ENCODE measurements around the gene QPCT.
A peak's percentile ranks its signal among the peaks of the same experiment; 100 is the strongest.
"Not testable (repeated sequence)": the region's sequence is repeated elsewhere in the genome, so short reads cannot be mapped to it uniquely, and the experiment has no call there.

Gene QPCT

GRCh38 chr2:37357530-37357929 is 13.1 kb downstream of the QPCT start:
- DNase-seq (ENCODE audit: low spot score) = no peak
- FAIRE-seq = no peak

- no peak for FAIRE-seq
- no peak for DNase-seq (ENCODE audit: low spot score)
Observed at GRCh38 chr2:37358466-37358865, 14.0 kb downstream of the QPCT start.

- FAIRE-seq = peak; percentile 85
- DNase-seq (ENCODE audit: low spot score) = no peak
Observed at GRCh38 chr2:37361216-37361815, 16.9 kb downstream of the QPCT start.

GRCh38 chr2:37361994-37362698 is 17.7 kb downstream of the QPCT start:
- FAIRE-seq (no peak), DNase-seq (ENCODE audit: low spot score) (no peak)

DNA sequence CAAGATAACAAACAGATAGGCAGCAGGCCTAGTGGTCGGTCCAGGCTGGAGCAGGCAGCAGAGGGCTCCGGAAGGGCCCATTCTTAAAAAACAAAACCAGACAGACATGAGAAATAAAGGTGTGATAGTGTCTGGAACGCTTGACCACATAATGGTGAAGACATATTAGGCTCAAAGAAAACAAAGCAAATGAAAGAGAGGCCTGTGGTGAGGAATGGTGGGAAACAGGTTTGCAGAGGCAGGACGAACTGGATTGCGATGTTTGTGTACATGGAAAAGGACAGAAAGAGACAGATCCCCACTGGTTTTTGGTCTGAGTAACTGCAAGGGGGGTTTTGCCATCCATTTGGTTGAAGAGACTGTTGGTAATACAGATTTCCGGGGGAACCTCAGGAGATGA is 19.9 kb downstream of the QPCT start:
- no peak for DNase-seq (ENCODE audit: low spot score)
- no peak for FAIRE-seq

DNA sequence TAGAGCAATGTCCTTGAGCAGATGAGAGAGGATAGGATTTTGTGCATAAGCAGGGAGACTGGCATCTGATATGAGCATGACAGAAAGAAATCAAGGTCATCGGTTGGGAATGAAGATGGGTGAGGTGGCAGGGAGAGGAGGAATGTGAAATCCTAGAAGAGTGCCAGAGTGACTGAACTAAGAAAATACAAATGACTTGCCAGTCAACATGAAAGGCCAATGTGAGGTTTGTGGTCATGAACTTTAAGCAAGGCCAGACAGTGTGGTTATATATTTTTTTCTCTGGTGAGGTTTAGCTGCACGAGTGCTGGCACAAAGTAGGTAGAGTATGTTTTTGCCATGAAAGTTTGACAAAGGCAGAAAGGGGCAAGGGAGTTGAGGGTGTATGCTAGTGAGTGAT is 21.2 kb downstream of the QPCT start:
- FAIRE-seq (no peak), DNase-seq (ENCODE audit: low spot score) (peak; percentile 58)

- no peak for DNase-seq (ENCODE audit: low spot score)
- no peak for FAIRE-seq
Observed at GRCh38 chr2:37366773-37367172, 22.3 kb downstream of the QPCT start.

DNA sequence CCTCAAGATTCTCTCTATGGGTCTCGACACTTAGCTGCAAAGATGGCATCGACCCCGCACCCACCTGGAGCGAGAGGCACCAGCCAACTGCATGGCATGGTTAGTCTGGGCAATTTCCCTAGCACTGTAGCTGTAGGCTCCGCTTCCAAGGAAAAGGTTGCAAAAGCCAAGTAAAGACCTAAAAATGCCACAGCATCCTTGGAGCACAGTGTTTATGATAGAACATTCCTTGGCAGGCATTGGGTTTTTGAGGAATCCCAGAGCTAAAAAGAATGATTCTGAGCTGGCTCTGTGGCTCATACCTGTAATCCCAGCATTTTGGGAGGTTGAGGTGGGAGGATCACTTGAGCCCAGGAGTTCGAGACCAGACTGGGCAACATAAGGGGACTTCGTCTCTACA is 22.9 kb downstream of the QPCT start:
- DNase-seq (ENCODE audit: low spot score) (no peak), FAIRE-seq (peak; percentile 50)

DNA sequence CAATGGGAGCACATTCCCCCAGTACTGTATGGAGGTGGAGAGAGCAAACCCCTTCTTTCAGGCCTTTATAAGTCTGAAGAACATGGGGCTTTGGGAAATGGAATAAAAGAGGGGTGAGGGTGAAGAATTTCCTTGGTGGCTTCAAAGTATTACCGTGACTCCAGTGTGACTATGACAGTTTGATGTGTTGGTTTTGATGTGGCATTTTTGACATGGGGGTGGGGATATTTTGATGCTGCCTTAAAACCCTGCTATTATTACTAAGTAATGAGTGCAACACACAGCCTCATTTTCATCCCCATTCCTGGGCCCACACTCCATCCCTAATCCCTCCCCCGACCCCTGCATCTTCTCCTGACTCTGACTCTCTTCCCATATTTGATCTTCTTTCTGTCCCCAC is 23.6 kb downstream of the QPCT start:
- DNase-seq (ENCODE audit: low spot score) (no peak), FAIRE-seq (no peak)

DNA sequence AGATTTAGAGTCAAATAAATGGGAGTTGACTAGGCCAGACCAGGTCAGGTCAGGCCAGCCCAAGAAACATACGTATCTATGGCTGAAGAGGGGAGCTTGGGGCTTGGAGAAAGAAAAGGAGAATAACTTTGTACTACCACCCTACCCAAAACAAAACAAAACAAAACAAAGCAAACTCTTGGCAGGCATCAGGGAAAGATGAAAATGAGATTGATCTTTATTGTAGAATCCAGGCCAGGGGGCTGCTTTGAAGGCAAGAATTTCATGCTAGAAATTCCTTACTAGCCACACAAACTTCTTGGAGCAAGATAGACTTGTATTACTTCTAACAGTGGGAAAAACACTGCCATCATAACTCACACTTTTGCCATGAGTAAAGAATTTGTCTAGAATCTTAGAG is 26.2 kb downstream of the QPCT start:
- no peak for DNase-seq (ENCODE audit: low spot score)
- no peak for FAIRE-seq

GRCh38 chr2:37372000-37372399 is 27.6 kb downstream of the QPCT start:
- FAIRE-seq = no peak
- DNase-seq (ENCODE audit: low spot score) = no peak

DNA sequence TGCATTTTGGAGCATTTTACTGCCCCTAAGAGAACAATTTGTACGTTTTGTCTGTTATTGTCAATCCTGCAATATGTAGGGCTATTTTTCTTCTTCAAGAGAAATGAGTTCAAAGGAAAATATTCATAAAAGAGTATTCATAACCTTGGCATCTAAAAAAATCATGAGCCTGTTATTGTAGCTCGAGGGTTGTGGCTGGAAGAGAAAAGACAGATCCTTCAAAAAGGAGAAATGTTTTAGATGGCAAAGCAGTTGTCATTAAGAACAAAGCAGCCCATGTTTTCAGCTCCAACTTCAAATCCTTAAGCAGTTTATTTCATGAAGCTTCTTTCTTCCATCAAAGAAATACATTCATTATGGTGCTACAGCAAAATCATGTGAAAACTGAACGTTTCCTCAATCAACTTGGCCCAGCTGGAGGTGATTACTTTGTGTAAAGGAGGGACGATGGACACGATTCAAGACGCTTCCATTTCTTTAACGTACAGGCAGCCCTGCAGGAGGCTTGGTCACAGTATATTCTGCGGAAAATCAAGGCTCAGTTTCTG is 31.4 kb downstream of the QPCT start:
- FAIRE-seq (no peak), DNase-seq (ENCODE audit: low spot score) (no peak)

DNA sequence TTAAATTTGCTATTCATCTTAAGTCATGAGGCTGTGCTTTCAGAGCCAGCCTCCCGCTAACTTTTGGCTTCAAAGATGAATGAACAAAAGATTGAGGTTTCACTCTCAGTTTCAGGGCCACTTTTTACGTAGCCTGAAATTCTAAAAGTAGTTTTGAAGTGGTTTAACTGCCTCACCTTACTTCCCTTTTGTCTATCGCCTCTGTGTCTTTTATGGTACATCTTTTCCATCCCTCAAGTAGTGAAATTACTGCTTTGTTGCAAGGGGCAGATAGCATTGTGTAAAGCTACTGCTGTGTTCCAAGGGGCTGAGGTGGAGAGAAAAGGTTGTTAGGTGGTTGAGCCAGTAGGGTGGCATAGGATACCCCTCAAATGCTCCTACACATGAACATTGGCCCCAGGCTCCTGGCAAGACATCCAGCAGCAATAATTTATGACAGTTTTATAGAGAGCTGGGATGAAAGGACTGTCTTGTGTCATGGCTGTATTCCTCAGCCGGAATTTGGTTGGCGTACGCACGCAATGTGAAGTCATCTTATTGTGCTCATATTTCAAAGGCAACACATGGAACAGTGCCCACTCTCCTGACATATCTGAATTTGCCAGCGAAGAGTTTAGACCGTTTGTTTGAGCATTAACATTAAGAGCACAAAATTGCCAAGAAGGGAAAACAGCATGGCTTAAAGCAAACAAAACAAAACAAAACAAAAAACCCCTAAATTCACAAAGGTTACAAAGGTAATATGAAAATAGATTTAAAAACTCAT is 32.2 kb downstream of the QPCT start:
- FAIRE-seq (peak; percentile 86), DNase-seq (ENCODE audit: low spot score) (peak; percentile 80)

GRCh38 chr2:37377187-37377532 is 32.7 kb downstream of the QPCT start:
- peak; percentile 53 for DNase-seq (ENCODE audit: low spot score)
- FAIRE-seq = peak; percentile 72

DNA sequence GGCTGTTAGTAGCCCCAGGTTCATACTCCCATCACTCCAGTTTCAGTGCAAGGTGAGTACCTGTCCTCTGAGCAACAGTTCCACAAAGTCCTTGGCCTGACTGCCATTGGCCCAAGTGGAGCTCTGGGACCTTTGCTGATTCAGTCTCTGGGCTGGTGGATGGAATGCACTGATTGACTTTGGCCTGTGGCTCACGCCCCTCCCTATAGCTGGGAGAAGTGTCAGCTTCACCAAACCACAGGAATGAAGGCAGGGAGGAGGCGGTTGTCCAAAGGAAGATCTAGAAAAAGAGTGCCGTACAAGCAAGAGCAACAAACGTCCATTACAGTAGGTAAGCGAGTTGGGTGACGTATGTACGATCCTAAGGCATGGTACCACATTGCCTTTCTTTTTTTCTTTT is 34.0 kb downstream of the QPCT start:
- DNase-seq (ENCODE audit: low spot score) = peak; percentile 92
- peak; percentile 98 for FAIRE-seq

- no peak for DNase-seq (ENCODE audit: low spot score)
- no peak for FAIRE-seq
Observed at GRCh38 chr2:37379881-37380296, 35.5 kb downstream of the QPCT start.

DNA sequence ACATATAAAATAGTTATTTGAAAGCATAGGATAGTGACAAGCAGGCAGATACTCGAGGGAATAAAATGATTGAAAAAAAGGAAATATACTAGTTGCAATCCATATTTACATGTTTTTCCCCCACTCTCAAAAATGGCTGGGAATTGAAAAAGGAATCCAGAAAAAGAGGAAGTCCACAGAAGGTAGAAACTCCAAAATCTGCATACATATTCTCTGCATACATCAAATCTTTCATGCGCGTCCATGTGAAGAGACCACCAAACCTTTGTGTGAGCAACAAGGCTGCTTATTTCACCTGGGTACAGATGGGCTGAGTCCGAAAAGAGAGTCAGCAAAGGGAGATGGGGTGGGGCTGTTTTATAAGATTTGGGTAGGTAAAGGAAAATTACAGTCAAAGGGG is 36.4 kb downstream of the QPCT start:
- DNase-seq (ENCODE audit: low spot score) = not testable (repeated sequence)

GRCh38 chr2:37384261-37384660 is 39.8 kb downstream of the QPCT start:
- not testable (repeated sequence) for DNase-seq (ENCODE audit: low spot score)

More for the DNA sequence above, 36.4 kb downstream of the QPCT start:
- FAIRE-seq = not testable (repeated sequence)

DNA sequence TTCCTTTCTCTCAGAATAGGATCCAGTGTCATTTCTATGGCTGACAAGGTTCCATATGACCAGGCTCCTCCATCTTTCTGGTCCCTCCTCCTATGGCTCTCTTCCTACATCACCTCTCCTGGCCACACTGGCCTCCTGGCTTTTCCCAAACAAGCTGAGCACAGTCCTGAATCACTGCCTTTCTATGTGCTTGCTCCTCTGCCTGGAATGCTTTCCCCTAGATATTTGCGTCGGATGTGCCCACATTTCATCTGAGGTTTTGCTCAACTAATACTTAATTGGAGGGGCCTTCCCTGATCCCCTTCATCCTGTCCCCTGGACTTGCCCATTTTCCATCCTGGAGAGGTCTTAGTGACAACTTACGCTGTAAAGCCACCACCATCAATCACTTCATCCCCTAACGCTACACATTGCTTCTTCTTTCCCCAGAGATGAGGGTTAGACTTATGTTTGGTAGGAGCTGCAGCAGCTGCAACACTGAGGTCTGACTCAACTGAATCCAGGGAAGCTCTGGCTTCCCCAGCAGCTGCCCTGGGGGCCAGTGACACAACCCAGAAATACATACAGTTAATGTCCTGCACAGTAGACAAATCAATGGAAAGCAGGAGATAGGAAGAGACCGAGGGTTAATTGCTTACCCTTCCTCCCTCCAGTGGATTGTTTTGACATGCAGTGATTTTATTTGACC is 42.9 kb downstream of the QPCT start:
- FAIRE-seq = no peak

More at GRCh38 chr2:37384261-37384660, 39.8 kb downstream of the QPCT start:
- FAIRE-seq = not testable (repeated sequence)

GRCh38 chr2:37388074-37388473 is 43.6 kb downstream of the QPCT start:
- DNase-seq (ENCODE audit: low spot score) (no peak), FAIRE-seq (no peak)

More for the DNA sequence above, 42.9 kb downstream of the QPCT start:
- DNase-seq (ENCODE audit: low spot score) = no peak

- DNase-seq (ENCODE audit: low spot score) (no peak), FAIRE-seq (no peak)
Observed at GRCh38 chr2:37389395-37389794, 45.0 kb downstream of the QPCT start.
